ENCODE data around the gene MIPOL1.
"Not testable (repeated sequence)": the region's sequence is repeated elsewhere in the genome, so short reads cannot be mapped to it uniquely, and the experiment has no call there.

Gene MIPOL1

GRCh38 chr14:37198907-37199306 lies 1.2 kb downstream of the MIPOL1 start:
- TF ChIP-seq CTCF (IDR thresholded peaks at IDR 0.05; ENCODE audit: extremely low read depth, insufficient read depth, missing control alignments): no peak
- in situ Hi-C loops (cut with MboI; ENCODE audit: low pct_unique_long_range_greater_than_20kb, low sequenced_read_pairs, unreplicated experiment): no loop called here
- no peak for DNase-seq (ENCODE audit: low spot score)

GRCh38 chr14:37201724-37202123 lies 4.0 kb downstream of the MIPOL1 start:
- DNase-seq (ENCODE audit: low spot score): no peak
- in situ Hi-C loops (cut with MboI; ENCODE audit: low pct_unique_long_range_greater_than_20kb, low sequenced_read_pairs, unreplicated experiment): no loop called here
- no peak for TF ChIP-seq CTCF (IDR thresholded peaks at IDR 0.05; ENCODE audit: extremely low read depth, insufficient read depth, missing control alignments)

- in situ Hi-C loops (cut with MboI; ENCODE audit: low pct_unique_long_range_greater_than_20kb, low sequenced_read_pairs, unreplicated experiment): no loop called here
- no peak for DNase-seq (ENCODE audit: low spot score)
- TF ChIP-seq CTCF (IDR thresholded peaks at IDR 0.05; ENCODE audit: extremely low read depth, insufficient read depth, missing control alignments): no peak
These were observed 4.5 kb downstream of the MIPOL1 start for GRCh38 chr14:37202265-37202664.

GRCh38 chr14:37202812-37203211 lies 5.1 kb downstream of the MIPOL1 start:
- DNase-seq (ENCODE audit: low spot score): no peak
- TF ChIP-seq CTCF (IDR thresholded peaks at IDR 0.05; ENCODE audit: extremely low read depth, insufficient read depth, missing control alignments): no peak
- in situ Hi-C loops (cut with MboI; ENCODE audit: low pct_unique_long_range_greater_than_20kb, low sequenced_read_pairs, unreplicated experiment): no loop called here

GRCh38 chr14:37203423-37203822 lies 5.7 kb downstream of the MIPOL1 start:
- no peak for DNase-seq (ENCODE audit: low spot score)
- in situ Hi-C loops (cut with MboI; ENCODE audit: low pct_unique_long_range_greater_than_20kb, low sequenced_read_pairs, unreplicated experiment): no loop called here
- TF ChIP-seq CTCF (IDR thresholded peaks at IDR 0.05; ENCODE audit: extremely low read depth, insufficient read depth, missing control alignments): no peak

GRCh38 chr14:37205623-37206605 lies 8.2 kb downstream of the MIPOL1 start:
- DNase-seq (ENCODE audit: low spot score); in situ Hi-C loops (cut with MboI; ENCODE audit: low pct_unique_long_range_greater_than_20kb, low sequenced_read_pairs, unreplicated experiment): not testable (repeated sequence)

- in situ Hi-C loops (cut with MboI; ENCODE audit: low pct_unique_long_range_greater_than_20kb, low sequenced_read_pairs, unreplicated experiment); DNase-seq (ENCODE audit: low spot score): not testable (repeated sequence)
These were observed 11.9 kb downstream of the MIPOL1 start for GRCh38 chr14:37209617-37210016.

Measured in GM13977 (cell line).